G401 (cell line): ENCODE data around the gene TIE1. TPM values are rescaled to one million over a fixed set of nuclear protein-coding genes. Genes with fewer than 3 reads are reported as not detected.
A peak's percentile ranks its signal among the peaks of the same experiment; 100 is the strongest.

Source experiments
- DNase-seq: peaks from one replicate; pipeline ENCODE4 v3.0.0-alpha.2; 2015; ENCODE audit warnings: low spot score
- in situ Hi-C: cut with HindIII; loops from 2 replicates; pipeline ENCODE4 v1.10.0; 2016; ENCODE audit warnings: low sequenced_read_pairs, mixed read lengths
- total RNA-seq: library from RNA; depleted of rRNA; stranded (reverse); fragments of >200 nt; shearing (Covaris generic); gene quantifications from 2 replicates; pipeline ENCODE4 v1.2.3, GENCODE V29; 2014

The TIE1 gene
- total RNA-seq, 1 experiment from 2014 or later, result not detected

DNA sequence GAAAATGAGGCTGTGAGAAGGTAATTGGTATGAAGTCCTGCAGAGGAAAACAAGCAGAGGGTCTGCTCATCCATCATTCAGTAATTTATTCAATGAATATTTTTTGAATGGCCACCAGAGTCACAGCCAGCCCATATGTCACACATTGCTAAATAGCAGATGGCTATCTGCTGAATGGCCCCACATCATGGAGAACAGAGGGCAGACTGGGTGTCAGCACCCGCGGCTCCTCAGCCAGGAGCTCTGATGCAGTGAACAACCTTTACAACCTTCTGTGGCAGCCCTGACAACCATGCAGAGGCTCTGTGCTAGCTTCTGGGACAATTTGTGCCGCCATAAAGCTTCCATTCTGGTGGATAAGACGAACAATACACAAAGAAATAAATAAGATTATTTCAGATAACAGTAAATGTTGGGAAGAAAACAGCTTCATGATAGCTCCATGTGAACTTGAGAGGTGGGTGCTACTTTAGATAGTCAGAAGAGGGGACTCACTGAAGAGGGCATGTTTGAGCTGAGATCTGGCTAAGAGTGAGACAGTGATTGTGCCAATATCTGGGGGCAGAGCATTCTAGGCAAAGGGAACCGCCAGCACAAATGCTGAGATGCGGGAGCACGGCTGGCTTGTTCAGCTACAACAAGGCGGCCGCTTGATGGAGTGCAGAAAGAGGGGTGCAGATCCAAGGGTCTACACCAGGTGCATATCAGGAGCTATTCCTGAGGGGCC is 12.6 kb upstream of the TIE1 start:
- in situ Hi-C loops, result no loop called here
- peak; percentile 81 for DNase-seq

DNA sequence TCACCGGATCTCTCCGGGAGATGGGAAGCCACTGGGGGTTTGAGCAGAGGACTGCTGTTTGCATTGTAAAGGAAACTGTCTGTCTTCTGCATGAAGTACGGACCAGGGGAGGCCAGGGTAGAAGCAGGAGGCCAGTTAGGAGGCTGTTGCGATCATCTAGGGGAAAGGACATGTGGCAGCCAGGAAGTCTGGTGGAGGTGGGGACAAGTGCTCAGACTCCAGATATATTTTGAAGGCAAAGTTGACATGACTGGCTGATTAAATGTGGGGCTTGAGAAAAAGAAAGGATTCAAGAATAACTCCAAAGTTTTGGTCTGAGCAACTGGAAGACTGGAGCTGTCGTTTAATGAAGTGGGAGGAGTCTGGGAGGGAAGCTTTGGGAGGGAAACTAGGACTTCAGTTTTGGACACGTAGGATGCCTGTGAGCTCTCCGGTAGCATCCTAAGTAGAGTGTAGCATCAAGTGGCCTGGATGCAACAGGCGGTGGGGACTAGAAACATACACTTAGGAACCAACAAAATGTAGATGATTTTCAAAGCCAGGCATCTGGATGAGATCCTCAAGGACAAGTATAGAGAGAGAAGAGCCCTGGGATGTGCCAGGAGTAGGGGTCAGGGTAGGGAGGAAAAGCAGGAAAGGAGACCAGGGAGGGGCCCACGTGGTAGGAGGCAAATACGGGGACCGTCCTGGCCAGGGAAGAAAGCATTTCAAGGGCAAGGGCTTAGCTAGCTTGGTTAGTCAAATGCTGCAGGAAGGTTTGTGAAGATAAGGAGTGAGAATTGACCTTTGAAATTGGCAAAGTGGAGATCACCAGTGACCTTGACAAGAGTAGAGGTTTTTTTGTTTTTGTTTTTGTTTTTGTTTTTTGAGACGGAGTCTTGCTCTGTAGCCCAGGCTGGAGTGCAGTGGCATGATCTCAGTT is 11.7 kb upstream of the TIE1 start:
- DNase-seq, result no peak
- in situ Hi-C loops, result no loop called here

DNA sequence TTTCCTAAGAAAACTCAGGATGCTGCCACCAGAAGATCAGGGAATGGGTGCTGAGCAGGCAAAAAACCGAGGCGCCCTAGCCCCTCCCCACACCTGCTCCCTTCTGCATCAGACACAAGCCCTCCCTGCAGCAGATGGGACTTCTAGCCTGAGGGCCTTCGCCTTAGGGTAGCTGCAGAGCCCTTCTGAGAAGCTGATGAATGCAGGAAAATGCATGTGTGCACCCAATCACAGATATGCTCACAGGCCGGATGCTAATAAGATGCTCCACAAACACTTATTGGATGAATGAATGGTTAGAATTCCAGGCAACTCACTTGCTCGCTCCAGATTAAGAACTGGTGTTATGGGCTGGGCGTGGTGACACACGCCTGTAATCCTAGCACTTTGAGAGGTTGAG is 8.6 kb upstream of the TIE1 start:
- DNase-seq, result no peak
- in situ Hi-C loops, result no loop called here

DNA sequence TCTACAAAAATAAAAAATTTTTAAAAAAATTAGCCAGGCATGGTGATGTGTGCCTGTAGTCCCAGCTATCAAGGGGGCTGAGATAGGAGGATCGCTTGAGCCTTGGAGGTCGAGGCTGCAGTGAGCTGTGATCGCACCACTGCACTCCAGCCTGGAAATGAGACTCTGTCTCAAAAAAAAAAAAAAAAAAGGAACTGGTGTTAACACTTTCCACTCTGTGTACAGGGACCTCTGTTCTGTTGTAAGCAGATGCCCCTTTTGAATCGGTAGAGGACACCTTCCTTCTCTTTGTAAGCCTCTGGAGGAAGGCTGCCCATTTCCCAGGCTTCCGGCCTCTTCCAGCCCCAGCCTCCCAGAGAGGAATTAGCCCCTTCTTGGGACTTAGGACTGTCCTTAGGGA is 8.1 kb upstream of the TIE1 start:
- in situ Hi-C loops, result no loop called here
- DNase-seq, result no peak

DNA sequence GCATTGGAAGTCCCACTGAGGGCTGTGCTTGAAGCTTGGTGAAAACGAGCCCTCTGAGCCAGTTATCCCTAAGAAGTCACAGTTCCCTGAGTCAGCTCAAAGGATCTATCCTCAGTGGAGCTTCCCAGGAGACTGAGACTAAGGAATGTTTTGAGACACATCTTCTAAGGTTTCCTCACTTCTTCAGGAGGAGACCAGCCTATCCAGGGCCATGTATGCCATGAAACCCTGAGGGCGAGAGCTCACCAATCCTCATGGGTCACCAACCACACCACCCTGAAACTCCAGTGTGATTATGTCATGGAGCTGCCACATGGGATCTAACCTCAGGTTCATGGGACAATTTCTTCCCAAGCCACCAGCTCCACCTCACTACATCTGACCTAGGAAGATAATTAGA is 7.6 kb upstream of the TIE1 start:
- in situ Hi-C loops, result no loop called here
- no peak for DNase-seq

DNA sequence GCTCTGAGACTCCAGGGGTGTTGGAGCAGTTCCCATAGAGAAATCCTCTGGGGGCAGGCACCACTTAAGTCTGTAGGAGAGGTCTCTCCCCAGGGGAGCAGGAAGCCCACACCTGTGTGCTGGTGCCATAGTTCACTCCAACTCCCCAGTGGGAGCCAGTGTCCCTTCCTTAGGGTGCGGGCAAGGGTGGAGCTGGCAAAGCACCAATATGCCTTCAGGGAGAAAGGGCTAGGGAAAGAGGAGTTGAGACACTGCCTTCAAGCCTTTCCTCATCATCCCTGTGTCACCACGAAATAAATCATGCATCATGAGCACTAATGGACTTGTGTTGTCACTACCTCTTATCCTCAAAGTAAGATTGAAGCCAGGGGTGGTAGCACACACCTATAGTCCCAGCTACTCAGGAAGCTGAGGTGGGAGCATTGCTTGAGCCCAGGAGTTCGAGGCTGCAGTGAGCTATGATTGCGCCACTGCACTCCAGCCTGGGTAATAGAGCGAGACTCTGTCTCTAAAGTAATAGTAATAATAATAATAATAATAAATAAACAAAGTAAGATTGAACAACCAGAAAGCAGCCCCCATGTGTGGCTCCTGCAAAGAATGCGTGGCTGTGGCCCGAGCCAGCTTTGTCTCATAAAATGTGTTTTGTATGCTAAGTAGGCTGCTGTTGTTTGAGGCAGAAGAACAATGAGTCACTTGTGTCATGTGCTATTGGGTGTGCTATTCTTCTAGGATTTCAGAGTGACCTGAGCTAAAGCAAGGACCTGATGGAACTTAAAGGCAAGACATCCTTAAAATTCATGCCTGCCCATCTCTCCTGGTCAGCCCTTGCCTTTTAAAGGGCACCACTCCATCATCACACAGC is 6.7 kb upstream of the TIE1 start:
- DNase-seq, result no peak
- in situ Hi-C loops, result no loop called here

DNA sequence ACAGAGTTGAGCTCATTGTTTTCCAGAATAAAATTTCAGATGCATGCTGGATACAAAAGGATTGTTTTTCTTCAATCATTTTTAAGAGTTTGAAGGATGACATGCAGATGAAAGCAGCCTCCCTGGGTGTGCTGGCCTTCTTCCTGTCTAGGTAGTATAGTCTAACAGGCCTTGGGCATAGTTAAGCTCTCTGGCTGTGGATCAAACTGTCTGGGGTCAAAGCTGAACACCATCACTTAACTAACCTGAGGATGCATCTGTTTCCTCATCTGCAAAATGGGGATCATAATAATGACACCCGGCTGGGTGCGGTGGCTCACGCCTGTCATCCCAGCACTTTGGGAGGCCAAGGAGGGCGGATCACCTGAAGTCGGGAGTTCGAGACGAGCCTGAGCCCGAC is 6.0 kb upstream of the TIE1 start:
- DNase-seq, result no peak
- in situ Hi-C loops, result no loop called here

DNA sequence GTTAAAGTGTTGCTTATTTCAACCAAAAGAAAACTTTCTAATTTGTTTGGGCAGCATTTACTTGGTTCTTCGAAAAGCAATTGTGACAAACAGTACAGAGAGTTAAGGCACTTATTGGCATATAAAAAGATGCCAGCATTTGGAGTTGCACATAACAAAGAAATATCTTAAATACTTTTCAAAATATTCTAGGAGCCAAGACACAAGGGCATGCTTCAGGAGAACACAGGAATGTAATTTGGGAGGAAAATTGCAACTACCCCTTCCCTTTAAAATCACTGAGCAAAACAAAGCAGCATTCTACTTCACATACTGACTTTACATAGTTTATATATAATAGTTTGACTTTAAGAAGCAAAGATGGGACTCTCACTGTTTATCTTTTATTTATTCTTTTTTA is 4.6 kb upstream of the TIE1 start:
- no peak for DNase-seq
- in situ Hi-C loops, result no loop called here

DNA sequence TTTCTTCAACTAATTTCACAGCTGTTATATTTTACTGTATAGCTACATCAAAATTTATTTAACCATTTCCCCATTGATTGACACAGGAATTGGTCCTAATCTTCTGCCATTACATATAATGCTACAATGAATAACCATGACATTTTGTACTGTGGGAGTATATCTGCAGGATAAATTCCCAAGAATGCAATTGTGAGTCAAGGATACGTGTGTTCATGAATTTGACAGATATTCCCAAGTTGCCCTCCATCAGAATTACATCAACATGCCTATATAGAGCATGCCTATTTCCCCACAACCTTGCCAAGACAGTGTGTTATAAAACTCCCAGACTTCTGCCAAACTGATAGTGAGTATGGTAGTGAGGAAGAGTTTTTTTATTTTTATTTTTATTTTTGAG is 2.7 kb upstream of the TIE1 start:
- in situ Hi-C loops, result no loop called here
- no peak for DNase-seq

DNA sequence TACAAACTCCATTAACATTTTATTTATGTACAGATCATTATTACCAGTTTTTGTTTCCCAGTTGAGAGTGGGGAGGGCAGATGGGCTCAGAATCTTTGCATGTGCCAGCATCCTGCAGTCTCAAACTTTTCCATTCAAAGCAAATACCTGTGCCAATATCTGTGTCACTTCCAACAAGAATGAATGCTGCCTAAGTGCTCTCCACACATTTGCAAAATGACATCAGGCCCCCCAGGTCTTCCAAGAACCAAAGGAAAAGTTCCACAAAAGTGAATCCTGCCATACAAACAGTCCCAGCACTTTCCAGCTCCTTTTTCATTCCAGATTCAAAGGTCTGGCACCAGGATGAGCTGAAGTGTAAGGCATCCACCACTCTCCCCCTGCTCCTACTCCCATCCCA is 1.7 kb upstream of the TIE1 start:
- DNase-seq, result no peak
- in situ Hi-C loops, result no loop called here

DNA sequence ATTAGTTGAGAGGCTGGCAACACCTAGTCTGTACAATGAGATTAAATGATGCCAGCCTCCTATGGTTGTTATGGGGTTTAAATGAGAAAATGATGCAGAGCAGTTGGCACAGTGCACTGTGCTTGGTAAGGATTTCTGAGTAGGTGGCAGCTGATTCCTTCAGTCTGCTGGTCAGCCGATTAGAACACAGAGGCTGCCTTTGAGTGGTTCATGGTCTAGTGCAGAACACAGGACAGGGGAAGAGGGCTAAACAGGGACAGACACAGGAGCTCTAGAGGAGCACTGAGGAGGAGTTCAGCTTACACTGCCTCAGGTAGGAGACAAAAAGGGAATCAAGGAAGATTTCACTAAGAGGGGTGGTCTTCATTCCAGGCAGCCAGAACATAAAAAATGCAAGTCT is 1.4 kb downstream of the TIE1 start:
- no peak for DNase-seq
- in situ Hi-C loops, result no loop called here

DNA sequence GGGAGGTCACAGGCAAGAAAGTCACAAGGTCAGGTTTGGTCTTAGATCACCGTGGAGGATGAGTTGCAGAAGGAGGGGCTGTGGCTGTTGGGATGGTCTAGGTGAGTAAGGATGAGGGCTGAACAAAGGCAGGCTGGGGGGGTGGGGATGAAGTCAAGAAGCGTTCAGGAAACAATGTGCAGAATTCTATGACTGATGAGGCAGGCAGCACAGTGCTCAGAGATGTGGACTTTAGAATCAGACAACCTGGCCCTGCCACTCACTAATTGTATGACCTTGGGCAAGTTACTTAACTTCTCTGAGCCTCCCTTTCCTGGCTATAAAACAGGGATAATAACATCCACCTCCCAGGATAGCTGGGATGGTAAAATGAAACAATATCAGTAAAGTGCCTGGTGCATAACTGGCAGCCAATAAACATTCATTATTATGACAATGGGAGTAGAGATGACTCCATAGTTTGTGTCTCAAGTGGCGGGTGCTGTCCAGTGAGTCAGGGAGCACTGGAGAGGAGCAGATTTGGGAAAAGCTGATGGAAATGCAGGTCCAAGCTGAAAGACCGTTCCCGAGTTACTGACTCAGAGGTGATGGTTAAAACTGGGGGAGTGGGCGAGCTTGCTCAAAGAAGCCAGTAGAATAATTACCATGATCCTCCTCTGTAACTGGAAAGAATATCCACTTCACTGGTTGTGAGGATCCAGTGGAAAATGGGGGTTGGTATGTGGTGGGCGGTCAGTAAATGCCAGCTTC is 2.1 kb downstream of the TIE1 start:
- DNase-seq, result no peak
- in situ Hi-C loops, result no loop called here

DNA sequence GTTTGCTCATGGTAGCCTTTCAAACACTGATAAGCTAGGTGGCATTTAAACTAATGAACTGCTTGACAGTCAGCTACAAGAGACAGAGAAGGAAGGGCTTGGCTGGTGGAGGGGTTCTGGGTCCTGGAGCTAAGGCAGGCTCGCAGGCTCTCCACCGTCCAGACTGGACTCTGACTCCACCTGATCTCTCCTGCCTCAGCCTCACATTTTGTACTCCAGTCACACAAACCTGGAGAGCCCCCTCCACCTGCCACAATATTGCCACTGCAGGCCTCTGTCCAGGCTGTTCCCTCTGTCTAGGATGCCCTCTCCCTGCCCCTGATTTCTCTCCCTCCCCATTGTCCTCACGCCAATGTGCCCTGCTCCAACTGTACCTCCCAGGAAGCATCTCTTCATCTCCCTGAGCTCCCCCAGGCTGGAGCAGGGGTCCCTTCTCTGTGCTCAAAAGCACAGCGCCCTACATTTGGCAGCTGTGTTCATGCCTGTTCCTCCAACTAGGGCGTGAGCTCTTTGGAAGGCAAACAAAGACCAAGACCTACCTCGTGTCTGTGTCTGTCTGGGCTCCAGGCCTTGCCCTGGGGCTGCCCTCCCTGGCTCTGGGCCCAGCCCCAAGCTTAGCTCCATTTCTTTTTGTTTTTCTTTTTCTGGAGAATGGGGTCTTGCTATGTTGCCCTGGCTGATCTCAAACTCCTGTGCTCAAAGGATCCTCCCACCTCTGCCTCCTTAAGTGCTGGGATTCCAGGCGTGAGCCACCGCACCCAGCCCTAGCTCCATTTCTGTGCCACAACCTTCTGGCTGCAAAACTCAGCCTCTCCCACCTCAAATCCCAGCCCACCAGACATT is 2.9 kb downstream of the TIE1 start:
- in situ Hi-C loops, result no loop called here
- DNase-seq, result no peak

DNA sequence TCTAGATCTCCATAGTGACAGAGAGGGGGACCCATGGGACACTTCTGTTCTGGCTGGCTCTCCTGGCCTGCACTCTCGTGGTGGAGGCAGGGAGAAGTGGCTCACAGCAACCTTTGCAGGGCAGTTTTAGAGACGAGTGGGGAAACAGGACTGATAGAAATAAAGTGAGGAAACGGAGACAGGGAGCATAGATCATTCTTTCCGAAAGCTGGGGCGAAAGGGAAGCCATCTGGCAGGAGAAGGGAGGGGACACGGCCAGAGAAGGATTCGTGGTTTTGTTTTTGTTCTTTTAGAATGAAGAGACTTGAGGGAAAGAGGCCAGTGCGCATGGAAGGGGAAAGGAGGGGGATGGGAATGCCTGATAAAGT is 3.5 kb downstream of the TIE1 start:
- in situ Hi-C loops, result no loop called here
- no peak for DNase-seq

DNA sequence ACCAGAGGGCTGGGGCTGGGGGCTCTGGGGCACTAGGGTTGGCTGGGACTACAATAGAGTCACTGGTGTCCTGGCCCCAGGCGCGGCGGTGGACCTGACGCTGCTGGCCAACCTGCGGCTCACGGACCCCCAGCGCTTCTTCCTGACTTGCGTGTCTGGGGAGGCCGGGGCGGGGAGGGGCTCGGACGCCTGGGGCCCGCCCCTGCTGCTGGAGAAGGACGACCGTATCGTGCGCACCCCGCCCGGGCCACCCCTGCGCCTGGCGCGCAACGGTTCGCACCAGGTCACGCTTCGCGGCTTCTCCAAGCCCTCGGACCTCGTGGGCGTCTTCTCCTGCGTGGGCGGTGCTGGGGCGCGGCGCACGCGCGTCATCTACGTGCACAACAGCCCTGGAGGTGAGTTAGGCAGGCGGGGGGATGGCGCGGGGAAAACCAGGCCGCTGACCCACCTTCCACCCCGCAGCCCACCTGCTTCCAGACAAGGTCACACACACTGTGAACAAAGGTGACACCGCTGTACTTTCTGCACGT is 4.1 kb downstream of the TIE1 start:
- in situ Hi-C loops, result no loop called here
- no peak for DNase-seq

DNA sequence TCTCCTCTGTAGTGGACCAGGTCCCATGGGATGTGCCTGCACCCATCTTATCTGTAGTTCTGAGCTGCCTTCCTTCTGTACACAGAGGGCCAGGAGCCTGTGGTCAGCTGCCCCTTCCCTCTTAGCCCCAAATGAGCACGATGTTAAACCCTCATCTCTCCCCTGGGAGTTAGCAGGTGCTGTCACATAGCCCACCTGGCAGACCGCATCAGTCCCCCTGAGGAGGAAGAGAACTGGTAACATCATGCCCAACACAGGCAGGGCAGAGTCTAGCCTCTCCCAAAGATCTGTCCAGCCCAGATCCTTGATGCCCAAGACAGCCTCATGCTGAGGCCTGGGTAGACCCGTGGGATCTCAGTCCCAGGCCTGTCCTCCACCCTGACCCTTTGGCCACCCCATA is 4.7 kb downstream of the TIE1 start:
- no peak for DNase-seq
- in situ Hi-C loops, result no loop called here

DNA sequence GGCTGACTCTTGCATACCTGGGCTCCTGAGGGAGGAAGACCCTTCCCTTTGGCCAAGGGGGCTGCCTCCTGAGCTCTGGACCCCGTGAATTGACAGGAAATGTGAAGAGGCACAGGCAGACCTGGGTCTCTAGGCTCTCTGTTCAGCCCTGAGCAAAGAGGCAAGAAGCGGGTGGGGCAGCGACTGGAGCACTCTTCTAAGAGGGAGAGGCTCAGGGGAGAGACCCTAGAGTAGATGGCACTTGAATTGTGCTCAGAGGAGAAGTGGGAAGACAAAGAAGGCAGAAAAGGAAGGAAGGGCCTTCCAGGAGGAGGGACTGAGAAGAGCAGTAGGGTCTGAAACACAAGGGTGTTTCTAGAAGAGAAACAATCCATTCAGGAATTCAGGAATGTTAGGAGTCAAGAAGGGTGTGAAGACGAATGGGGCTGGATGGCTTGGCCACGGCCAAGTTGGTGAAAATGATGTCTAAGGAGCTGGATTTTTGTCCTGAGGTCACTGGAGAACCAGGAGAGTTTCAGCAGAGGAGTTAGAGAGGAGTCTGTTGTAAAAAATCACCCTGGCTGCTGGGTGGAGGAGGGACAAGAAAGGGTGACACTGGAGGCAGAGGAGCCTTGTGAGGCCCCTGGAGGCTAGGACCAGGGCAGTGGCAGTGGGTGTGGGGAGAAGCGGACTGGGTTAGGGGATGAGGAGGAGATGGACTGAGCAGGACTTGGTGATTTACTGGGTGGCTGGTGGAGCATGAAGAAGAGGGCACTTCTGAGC is 5.3 kb downstream of the TIE1 start:
- in situ Hi-C loops, result no loop called here
- no peak for DNase-seq
